GM21529 (cell line): ENCODE data around the gene FREM2.

Experiments
- ATAC-seq: cut with Tn5 transposase; IDR thresholded peaks from one replicate; pipeline ENCODE4 v1.9.1; 2021; ENCODE audit not compliant: unreplicated experiment

FREM2 gene

GRCh38 chr13:38686577-38687245, at the start of gene FREM2:
TSS of gene FREM2 (plus strand) at chr13:38687077. CDS start at chr13:38687345, 268 bp downstream.
- ATAC-seq = no peak

- no peak for ATAC-seq
Observed at GRCh38 chr13:38637576-38637975, 49.3 kb upstream of the FREM2 start.

- ATAC-seq = no peak
Observed at GRCh38 chr13:38641164-38641948, 45.5 kb upstream of the FREM2 start.

GRCh38 chr13:38647312-38647711, 39.6 kb upstream of the FREM2 start:
- no peak for ATAC-seq

- ATAC-seq = no peak
Observed at GRCh38 chr13:38648912-38649311, 38.0 kb upstream of the FREM2 start.

GRCh38 chr13:38656699-38657098, 30.2 kb upstream of the FREM2 start:
- ATAC-seq = no peak

- ATAC-seq = no peak
Observed at GRCh38 chr13:38657191-38657590, 29.7 kb upstream of the FREM2 start.

GRCh38 chr13:38658906-38659305, 28.0 kb upstream of the FREM2 start:
- ATAC-seq = no peak

GRCh38 chr13:38661010-38661675, 25.7 kb upstream of the FREM2 start:
- no peak for ATAC-seq

- no peak for ATAC-seq
Observed at GRCh38 chr13:38662362-38662761, 24.5 kb upstream of the FREM2 start.

GRCh38 chr13:38664906-38665305, 22.0 kb upstream of the FREM2 start:
- no peak for ATAC-seq

GRCh38 chr13:38667526-38668109, 19.3 kb upstream of the FREM2 start:
- no peak for ATAC-seq

GRCh38 chr13:38669234-38669964, 17.5 kb upstream of the FREM2 start:
- no peak for ATAC-seq

GRCh38 chr13:38670627-38671026, 16.2 kb upstream of the FREM2 start:
- no peak for ATAC-seq

- no peak for ATAC-seq
Observed at GRCh38 chr13:38671980-38672379, 14.9 kb upstream of the FREM2 start.

GRCh38 chr13:38674208-38674607, 12.7 kb upstream of the FREM2 start:
- no peak for ATAC-seq

GRCh38 chr13:38680912-38681311, 6.0 kb upstream of the FREM2 start:
- no peak for ATAC-seq

- ATAC-seq = no peak
Observed at GRCh38 chr13:38684714-38685113, 2.2 kb upstream of the FREM2 start.

- ATAC-seq = no peak
Observed at GRCh38 chr13:38685431-38685830, 1.4 kb upstream of the FREM2 start.

- no peak for ATAC-seq
Observed at GRCh38 chr13:38685974-38686576, 802 bp upstream of the FREM2 start.
